WERI-Rb-1 (cell line): ENCODE data around the gene PARP9.
A peak's percentile ranks its signal among the peaks of the same experiment; 100 is the strongest.
"Not testable (repeated sequence)": the region's sequence is repeated elsewhere in the genome, so short reads cannot be mapped to it uniquely, and the experiment has no call there.

Source experiments
- DNase-seq: peaks from one replicate; pipeline ENCODE4 v3.0.0-alpha.2; 2020
- H3K27ac ChIP-seq: fragments of 250-450 bp; sonication (Bioruptor Pico); 2 replicates; pipeline ENCODE4 v1.5.1; 2020; ENCODE audit warnings: mild to moderate bottlenecking, moderate library complexity
- H3K27me3 ChIP-seq: fragments of 250-450 bp; sonication (Bioruptor Pico); 2 replicates; pipeline ENCODE4 v1.5.1; 2021; ENCODE audit warnings: mild to moderate bottlenecking, low read depth, moderate library complexity; ENCODE audit not compliant: insufficient read depth, severe bottlenecking
- H3K36me3 ChIP-seq: fragments of 250-450 bp; sonication (Bioruptor Pico); 2 replicates; pipeline ENCODE4 v1.5.1; 2020; ENCODE audit warnings: mild to moderate bottlenecking, moderate library complexity
- H3K4me3 ChIP-seq: 2 replicates; pipeline ENCODE4 v1.5.1; 2011; ENCODE audit warnings: low read depth, mild to moderate bottlenecking, control low read depth, low read length
- H3K9me3 ChIP-seq: fragments of 250-450 bp; sonication (Bioruptor Pico); 2 replicates; pipeline ENCODE4 v1.5.1; 2021; ENCODE audit warnings: mild to moderate bottlenecking, moderate library complexity; ENCODE audit not compliant: severe bottlenecking
- CTCF ChIP-seq: IDR thresholded peaks from 2 replicates; pipeline ENCODE4 v1.5.1; 2011; ENCODE audit warnings: low read depth, mild to moderate bottlenecking, control low read depth, inconsistent platforms, low read length

The PARP9 gene

GRCh38 chr3:122502139-122502538, 62.0 kb downstream of the PARP9 start:
- no peak for DNase-seq
- no peak overlapping the region for H3K4me3 ChIP-seq
- H3K36me3 ChIP-seq, result peaks cover 2% of the 10 kb centered on the region; the same call in 1 of the 2 replicates
- H3K27ac ChIP-seq, result no peak overlapping the region
- no peak for TF ChIP-seq CTCF
- H3K27me3 ChIP-seq, result no peaks in the 10 kb centered on the region
- H3K9me3 ChIP-seq, result no peaks in the 10 kb centered on the region

- H3K4me3 ChIP-seq, H3K27ac ChIP-seq, H3K27me3 ChIP-seq, DNase-seq, H3K9me3 ChIP-seq: not testable (repeated sequence)
- peaks cover 11% of the 10 kb centered on the region for H3K36me3 ChIP-seq
Observed at GRCh38 chr3:122500964-122501363, 63.1 kb downstream of the PARP9 start.

GRCh38 chr3:122498152-122498551, 65.9 kb downstream of the PARP9 start:
- H3K27me3 ChIP-seq, result no peaks in the 10 kb centered on the region
- no peaks in the 10 kb centered on the region for H3K9me3 ChIP-seq
- no peak overlapping the region for H3K27ac ChIP-seq
- DNase-seq, result no peak
- H3K36me3 ChIP-seq, result peaks cover 31% of the 10 kb centered on the region
- no peak for TF ChIP-seq CTCF
- no peak overlapping the region for H3K4me3 ChIP-seq

- no peak overlapping the region for H3K4me3 ChIP-seq
- H3K27me3 ChIP-seq, result no peaks in the 10 kb centered on the region
- H3K36me3 ChIP-seq, result peaks cover 38% of the 10 kb centered on the region
- no peak overlapping the region for H3K27ac ChIP-seq
- no peak for DNase-seq
- H3K9me3 ChIP-seq, result no peaks in the 10 kb centered on the region
- no peak for TF ChIP-seq CTCF
Observed at GRCh38 chr3:122497425-122497824, 66.7 kb downstream of the PARP9 start.

- Histone ChIP-seq H3K27ac (peak overlapping the region; percentile 48), H3K27me3 (no peaks in the 10 kb centered on the region), H3K36me3 (peaks cover 44% of the 10 kb centered on the region), H3K4me3 (no peak overlapping the region), H3K9me3 (no peaks in the 10 kb centered on the region)
- TF ChIP-seq CTCF, result no peak
- DNase-seq, result no peak
Observed at GRCh38 chr3:122496508-122496907, 67.6 kb downstream of the PARP9 start.

- no peak overlapping the region for H3K27ac ChIP-seq
- no peaks in the 10 kb centered on the region for H3K9me3 ChIP-seq
- DNase-seq, result no peak
- no peak overlapping the region for H3K4me3 ChIP-seq
- no peak for TF ChIP-seq CTCF
- peaks cover 52% of the 10 kb centered on the region for H3K36me3 ChIP-seq
- no peaks in the 10 kb centered on the region for H3K27me3 ChIP-seq
Observed at GRCh38 chr3:122493296-122493695, 70.8 kb downstream of the PARP9 start.
